SK-N-SH treated with all-trans-retinoic acid at 6 μM for 48 hours (cell line): ENCODE results near the gene CLDN8.

Experiments
- ATAC-seq: fragments of 200-7000 bp; cut with Tn5 transposase; 3 replicates; pipeline ENCODE4 v1.9.1; 2020; ENCODE audit warnings: mild to moderate bottlenecking, moderate library complexity
- ARNTL ChIP-seq: fragments of 450-650 bp; formaldehyde crosslinking; IDR thresholded peaks from 2 replicates; pipeline ENCODE4 v1.5.0; 2020; ENCODE audit warnings: low read depth, mild to moderate bottlenecking, moderate library complexity, borderline replicate concordance
- BACH2 ChIP-seq: fragments of 250-450 bp; sonication (Bioruptor Pico); IDR thresholded peaks from 2 replicates; pipeline ENCODE4 v1.9.0; 2021; ENCODE audit warnings: mild to moderate bottlenecking, borderline replicate concordance
- CREB5 ChIP-seq: fragments of 250-450 bp; sonication (Bioruptor Pico); IDR thresholded peaks from 2 replicates; pipeline ENCODE4 v1.5.1; 2020; ENCODE audit warnings: low read depth, mild to moderate bottlenecking, moderate library complexity
- CSRNP3 ChIP-seq: fragments of 250-450 bp; sonication (Bioruptor Pico); IDR thresholded peaks from 2 replicates; pipeline ENCODE4 v1.5.1; 2021; ENCODE audit warnings: mild to moderate bottlenecking, moderate library complexity
- ESRRG ChIP-seq: fragments of 250-450 bp; sonication (Bioruptor Pico); IDR thresholded peaks from 2 replicates; pipeline ENCODE4 v1.6.1; 2021; ENCODE audit warnings: mild to moderate bottlenecking
- GLIS3 ChIP-seq: fragments of 250-450 bp; sonication (Bioruptor Pico); IDR thresholded peaks from 2 replicates; pipeline ENCODE4 v1.5.0; 2020; ENCODE audit warnings: mild to moderate bottlenecking, moderate library complexity
- ISL1 ChIP-seq: fragments of 250-450 bp; sonication (Bioruptor Pico); IDR thresholded peaks from 2 replicates; pipeline ENCODE4 v2.1.2; 2022; ENCODE audit warnings: mild to moderate bottlenecking, moderate library complexity
- OSR1 ChIP-seq: fragments of 250-450 bp; sonication (Bioruptor Pico); IDR thresholded peaks from 2 replicates; pipeline ENCODE4 v1.8.0; 2022; ENCODE audit warnings: moderate library complexity, mild to moderate bottlenecking, inconsistent platforms
- PATZ1 ChIP-seq: fragments of 250-450 bp; sonication (Bioruptor Pico); IDR thresholded peaks from 2 replicates; pipeline ENCODE4 v1.8.0; 2020; ENCODE audit warnings: mild to moderate bottlenecking, moderate library complexity, borderline replicate concordance
- POU6F1 ChIP-seq: fragments of 250-450 bp; sonication (Bioruptor Pico); IDR thresholded peaks from 2 replicates; pipeline ENCODE4 v1.8.0; 2021; ENCODE audit warnings: low read depth, mild to moderate bottlenecking, moderate library complexity, borderline replicate concordance
- PPARA ChIP-seq: fragments of 250-450 bp; sonication (Bioruptor Pico); IDR thresholded peaks from 2 replicates; pipeline ENCODE4 v1.5.0; 2020; ENCODE audit warnings: mild to moderate bottlenecking, borderline replicate concordance
- RARB ChIP-seq: fragments of 250-450 bp; sonication (Bioruptor Pico); IDR thresholded peaks from 2 replicates; pipeline ENCODE4 v1.8.0; 2021; ENCODE audit warnings: mild to moderate bottlenecking, moderate library complexity
- SNAI2 ChIP-seq: fragments of 250-450 bp; sonication (Bioruptor Pico); IDR thresholded peaks from 2 replicates; pipeline ENCODE4 v1.5.0; 2020; ENCODE audit warnings: mild to moderate bottlenecking, moderate library complexity
- TCF4 ChIP-seq: fragments of 250-450 bp; sonication (Bioruptor Pico); IDR thresholded peaks from 2 replicates; pipeline ENCODE4 v1.8.0; 2021; ENCODE audit warnings: mild to moderate bottlenecking, moderate library complexity, borderline replicate concordance
- TSHZ2 ChIP-seq: fragments of 250-450 bp; sonication (Bioruptor Pico); IDR thresholded peaks from 2 replicates; pipeline ENCODE4 v1.5.0; 2020; ENCODE audit warnings: mild to moderate bottlenecking, moderate library complexity
- ZC3H10 ChIP-seq: fragments of 250-450 bp; sonication (Bioruptor Pico); IDR thresholded peaks from 2 replicates; pipeline ENCODE4 v1.5.1; 2021; ENCODE audit warnings: mild to moderate bottlenecking, moderate library complexity
- ZFP3 ChIP-seq: fragments of 250-450 bp; sonication (Bioruptor Pico); IDR thresholded peaks from 2 replicates; pipeline ENCODE4 v1.5.0; 2020; ENCODE audit warnings: mild to moderate bottlenecking, moderate library complexity
- ZFP30 ChIP-seq: fragments of 450-650 bp; formaldehyde crosslinking; IDR thresholded peaks from 2 replicates; pipeline ENCODE4 v1.5.0; 2022; ENCODE audit warnings: mild to moderate bottlenecking, moderate library complexity
- ZNF565 ChIP-seq: fragments of 450-650 bp; formaldehyde crosslinking; conservative IDR thresholded peaks from 2 replicates; pipeline ENCODE4 v1.5.0; 2020; ENCODE audit warnings: low read depth, mild to moderate bottlenecking, moderate library complexity
- ZNF70 ChIP-seq: fragments of 450-650 bp; formaldehyde crosslinking; IDR thresholded peaks from 2 replicates; pipeline ENCODE4 v1.5.0; 2020; ENCODE audit warnings: mild to moderate bottlenecking, moderate library complexity
- ZNF8 ChIP-seq: fragments of 450-650 bp; formaldehyde crosslinking; IDR thresholded peaks from 2 replicates; pipeline ENCODE4 v1.5.0; 2020; ENCODE audit warnings: mild to moderate bottlenecking, moderate library complexity

The CLDN8 gene

GRCh38 chr21:30166705-30167104, 49.2 kb downstream of the CLDN8 start, which contains the start of gene CLDN17:
CLDN17 (minus strand) TSS chr21:30166805; CDS start chr21:30166617, 188 bp downstream.
- TF ChIP-seq ZC3H10, result no peak
- TF ChIP-seq ARNTL (CRISPR knock-in tag), result no peak
- no peak for TF ChIP-seq TSHZ2 (CRISPR knock-in tag)
- no peak for TF ChIP-seq ZFP3
- TF ChIP-seq POU6F1 (CRISPR knock-in tag), result no peak
- TF ChIP-seq ZNF8 (CRISPR knock-in tag), result no peak
- TF ChIP-seq RARB (CRISPR knock-in tag), result no peak
- no peak for TF ChIP-seq OSR1 (CRISPR knock-in tag)
- no peak for ATAC-seq

GRCh38 chr21:30166171-30166570, 49.7 kb downstream of the CLDN8 start:
- no peak for TF ChIP-seq ZNF8 (CRISPR knock-in tag)
- no peak for TF ChIP-seq CSRNP3
- no peak for TF ChIP-seq TSHZ2 (CRISPR knock-in tag)
- TF ChIP-seq GLIS3 (CRISPR knock-in tag), result no peak
- TF ChIP-seq ISL1, result no peak
- no peak for TF ChIP-seq ESRRG
- no peak for ATAC-seq

- no peak for ATAC-seq
- TF ChIP-seq PPARA (no peak), ZFP3 (no peak), ZNF70 (CRISPR knock-in tag) (no peak), GLIS3 (CRISPR knock-in tag) (no peak), ESRRG (no peak), ZFP30 (CRISPR knock-in tag) (no peak), ZC3H10 (no peak), ZNF8 (CRISPR knock-in tag) (no peak), SNAI2 (CRISPR knock-in tag) (no peak), BACH2 (no peak), CREB5 (CRISPR knock-in tag) (no peak), POU6F1 (CRISPR knock-in tag) (no peak), PATZ1 (no peak), TCF4 (CRISPR knock-in tag) (no peak), TSHZ2 (CRISPR knock-in tag) (no peak), ZNF565 (CRISPR knock-in tag) (no peak)
Measured at GRCh38 chr21:30164796-30165195, 51.1 kb downstream of the CLDN8 start.
